ENCODE data around the gene LRRIQ1.

Gene LRRIQ1

GRCh38 chr12:85274315-85274651, 238.1 kb downstream of the LRRIQ1 start:
- H3K4me3 Mint-ChIP-seq: no peak overlapping the region
- H3K4me1 Mint-ChIP-seq: no peaks in the 10 kb centered on the region
- CTCF ChIA-PET: no interaction called here
- no peak overlapping the region for H3K27ac Mint-ChIP-seq
- H3K9me3 Mint-ChIP-seq: no peaks in the 10 kb centered on the region
- DNase-seq: no peak
- peaks cover 1% of the 10 kb centered on the region for H3K36me3 Mint-ChIP-seq
- H3K27me3 Mint-ChIP-seq: peaks cover 43% of the 10 kb centered on the region

- no peak overlapping the region for H3K4me3 Mint-ChIP-seq
- DNase-seq: no peak
- peaks cover 54% of the 10 kb centered on the region for H3K27me3 Mint-ChIP-seq
- H3K9me3 Mint-ChIP-seq: no peaks in the 10 kb centered on the region
- H3K36me3 Mint-ChIP-seq: peaks cover 1% of the 10 kb centered on the region
- CTCF ChIA-PET: no interaction called here
- no peak overlapping the region for H3K27ac Mint-ChIP-seq
- peaks cover 4% of the 10 kb centered on the region for H3K4me1 Mint-ChIP-seq
These were observed 239.2 kb downstream of the LRRIQ1 start for GRCh38 chr12:85275374-85275773.

- DNase-seq: no peak
- H3K4me3 Mint-ChIP-seq: no peak overlapping the region
- H3K27ac Mint-ChIP-seq: no peak overlapping the region
- no peaks in the 10 kb centered on the region for H3K9me3 Mint-ChIP-seq
- peaks cover 67% of the 10 kb centered on the region for H3K27me3 Mint-ChIP-seq
- H3K36me3 Mint-ChIP-seq: peaks cover 1% of the 10 kb centered on the region
- peaks cover 8% of the 10 kb centered on the region for H3K4me1 Mint-ChIP-seq
- CTCF ChIA-PET: no interaction called here
These were observed 241.0 kb downstream of the LRRIQ1 start for GRCh38 chr12:85277191-85277590.

- CTCF ChIA-PET: no interaction called here
- Mint-ChIP-seq H3K27ac (no peak overlapping the region), H3K9me3 (no peaks in the 10 kb centered on the region), H3K36me3 (no peaks in the 10 kb centered on the region), H3K4me1 (peaks cover 8% of the 10 kb centered on the region), H3K27me3 (peaks cover 67% of the 10 kb centered on the region), H3K4me3 (no peak overlapping the region)
- no peak for DNase-seq
These were observed 241.9 kb downstream of the LRRIQ1 start for GRCh38 chr12:85277900-85278597.

GRCh38 chr12:85278598-85279448, 242.7 kb downstream of the LRRIQ1 start:
- CTCF ChIA-PET: no interaction called here
- Mint-ChIP-seq H3K27ac (no peak overlapping the region), H3K36me3 (no peaks in the 10 kb centered on the region), H3K4me1 (peaks cover 8% of the 10 kb centered on the region), H3K4me3 (no peak overlapping the region), H3K9me3 (no peaks in the 10 kb centered on the region), H3K27me3 (peaks cover 62% of the 10 kb centered on the region)
- no peak for DNase-seq

GRCh38 chr12:85279449-85280164, 243.5 kb downstream of the LRRIQ1 start:
- Mint-ChIP-seq H3K9me3 (no peaks in the 10 kb centered on the region), H3K4me3 (no peak overlapping the region), H3K27me3 (peaks cover 58% of the 10 kb centered on the region), H3K4me1 (peaks cover 8% of the 10 kb centered on the region), H3K27ac (no peak overlapping the region), H3K36me3 (no peaks in the 10 kb centered on the region)
- peak; percentile 21 for DNase-seq
- CTCF ChIA-PET: no interaction called here

GRCh38 chr12:85280165-85280983, 244.2 kb downstream of the LRRIQ1 start, which contains the start of gene ALX1:
ALX1 (plus strand) TSS chr12:85280220; CDS start chr12:85280262, 42 bp downstream.
- Mint-ChIP-seq H3K4me1 (peaks cover 8% of the 10 kb centered on the region), H3K9me3 (no peaks in the 10 kb centered on the region), H3K27me3 (peaks cover 56% of the 10 kb centered on the region), H3K27ac (peak within 1 kb of the TSS; percentile 68), H3K36me3 (no peaks in the 10 kb centered on the region), H3K4me3 (peak within 1 kb of the TSS; percentile 46)
- CTCF ChIA-PET: no interaction called here
- DNase-seq: peak; percentile 19

- Mint-ChIP-seq H3K27ac (no peak overlapping the region), H3K36me3 (no peaks in the 10 kb centered on the region), H3K27me3 (peaks cover 53% of the 10 kb centered on the region), H3K4me1 (peaks cover 8% of the 10 kb centered on the region), H3K4me3 (no peak overlapping the region), H3K9me3 (no peaks in the 10 kb centered on the region)
- CTCF ChIA-PET: no interaction called here
- no peak for DNase-seq
These were observed 245.0 kb downstream of the LRRIQ1 start for GRCh38 chr12:85280984-85281630.

- H3K4me1 Mint-ChIP-seq: peaks cover 8% of the 10 kb centered on the region
- H3K27ac Mint-ChIP-seq: no peak overlapping the region
- CTCF ChIA-PET: no interaction called here
- H3K4me3 Mint-ChIP-seq: no peak overlapping the region
- H3K9me3 Mint-ChIP-seq: no peaks in the 10 kb centered on the region
- peaks cover 46% of the 10 kb centered on the region for H3K27me3 Mint-ChIP-seq
- DNase-seq: no peak
- no peaks in the 10 kb centered on the region for H3K36me3 Mint-ChIP-seq
These were observed 245.6 kb downstream of the LRRIQ1 start for GRCh38 chr12:85281636-85282312.

GRCh38 chr12:85283560-85283959, 247.4 kb downstream of the LRRIQ1 start:
- DNase-seq: no peak
- no peaks in the 10 kb centered on the region for H3K9me3 Mint-ChIP-seq
- H3K27ac Mint-ChIP-seq: no peak overlapping the region
- H3K27me3 Mint-ChIP-seq: peaks cover 34% of the 10 kb centered on the region
- no peaks in the 10 kb centered on the region for H3K36me3 Mint-ChIP-seq
- CTCF ChIA-PET: no interaction called here
- peaks cover 8% of the 10 kb centered on the region for H3K4me1 Mint-ChIP-seq
- H3K4me3 Mint-ChIP-seq: no peak overlapping the region
